Measurements from ENCODE around the gene COL4A5.

COL4A5 gene

DNA sequence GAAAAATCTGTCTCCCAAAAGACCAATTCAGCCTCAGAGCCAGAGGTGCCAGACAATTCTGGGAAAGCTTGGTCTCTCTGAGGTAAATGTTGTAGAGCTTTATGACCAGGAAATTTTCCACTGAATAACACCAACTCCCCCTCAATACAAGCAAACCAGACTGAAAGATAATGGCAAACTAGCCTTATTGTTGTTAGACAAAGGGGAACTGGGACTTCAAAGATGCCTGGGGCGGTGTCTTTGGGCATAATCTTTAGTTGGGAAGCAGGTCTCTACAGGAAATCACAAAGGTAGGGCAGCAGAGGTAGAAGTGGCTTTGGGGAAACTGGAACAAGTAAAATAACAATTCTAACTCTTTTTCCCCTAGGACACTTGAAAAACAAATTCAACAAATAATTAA is 13.4 kb upstream of the COL4A5 start:
- Histone ChIP-seq H4K20me1 (ENCODE audit: insufficient read depth, low read length) (no peaks in the 10 kb centered on the region), H3K4me1 (ENCODE audit: insufficient read depth, low read length, severe bottlenecking) (no peaks in the 10 kb centered on the region), H3K27ac (ENCODE audit: low read depth, low read length, poor library complexity, severe bottlenecking) (no peak overlapping the region), H3K9ac (ENCODE audit: low read length) (no peak overlapping the region), H3K4me3 (ENCODE audit: low read depth, low read length, poor library complexity, severe bottlenecking) (no peak overlapping the region), H3F3A (ENCODE audit: insufficient read depth, low read length) (no peaks in the 10 kb centered on the region), H2AFZ (ENCODE audit: low read length) (no peak overlapping the region), H3K79me2 (ENCODE audit: insufficient read depth, low read length) (no peaks in the 10 kb centered on the region), H3K9me3 (ENCODE audit: low read length) (no peaks in the 10 kb centered on the region), H3K27me3 (ENCODE audit: insufficient read depth, low read length) (no peaks in the 10 kb centered on the region), H3K36me3 (ENCODE audit: insufficient read depth, low read length) (no peaks in the 10 kb centered on the region), H3K9me2 (ENCODE audit: low read depth, low read length) (no peaks in the 10 kb centered on the region), H3K4me2 (ENCODE audit: low read length) (no peak overlapping the region)
- no peak for TF ChIP-seq EZH2 (IDR thresholded peaks at IDR 0.05; ENCODE audit: borderline replicate concordance, low read length)
- TF ChIP-seq, protein P1, sequence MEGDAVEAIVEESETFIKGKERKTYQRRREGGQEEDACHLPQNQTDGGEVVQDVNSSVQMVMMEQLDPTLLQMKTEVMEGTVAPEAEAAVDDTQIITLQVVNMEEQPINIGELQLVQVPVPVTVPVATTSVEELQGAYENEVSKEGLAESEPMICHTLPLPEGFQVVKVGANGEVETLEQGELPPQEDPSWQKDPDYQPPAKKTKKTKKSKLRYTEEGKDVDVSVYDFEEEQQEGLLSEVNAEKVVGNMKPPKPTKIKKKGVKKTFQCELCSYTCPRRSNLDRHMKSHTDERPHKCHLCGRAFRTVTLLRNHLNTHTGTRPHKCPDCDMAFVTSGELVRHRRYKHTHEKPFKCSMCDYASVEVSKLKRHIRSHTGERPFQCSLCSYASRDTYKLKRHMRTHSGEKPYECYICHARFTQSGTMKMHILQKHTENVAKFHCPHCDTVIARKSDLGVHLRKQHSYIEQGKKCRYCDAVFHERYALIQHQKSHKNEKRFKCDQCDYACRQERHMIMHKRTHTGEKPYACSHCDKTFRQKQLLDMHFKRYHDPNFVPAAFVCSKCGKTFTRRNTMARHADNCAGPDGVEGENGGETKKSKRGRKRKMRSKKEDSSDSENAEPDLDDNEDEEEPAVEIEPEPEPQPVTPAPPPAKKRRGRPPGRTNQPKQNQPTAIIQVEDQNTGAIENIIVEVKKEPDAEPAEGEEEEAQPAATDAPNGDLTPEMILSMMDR (IDR thresholded peaks at IDR 0.05; ENCODE audit: low read length), result no peak

DNA sequence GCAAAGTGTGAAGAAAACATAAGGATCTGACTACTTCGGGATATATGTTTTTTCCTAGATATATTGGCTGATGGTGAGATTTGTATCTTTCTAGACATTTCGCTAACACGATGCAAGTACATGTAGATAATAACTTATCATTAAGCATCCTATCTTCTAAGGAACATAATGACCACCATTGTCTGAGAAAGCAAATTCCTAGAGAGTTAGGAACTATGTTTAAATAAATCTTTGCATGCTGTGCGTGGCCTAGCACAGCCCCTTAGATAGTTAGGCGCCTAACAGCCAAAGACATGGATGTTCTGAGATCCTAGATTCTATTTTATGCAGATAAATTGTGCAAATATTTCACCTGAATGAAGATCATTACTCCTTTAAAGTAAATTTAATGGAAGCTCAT is 4.4 kb upstream of the COL4A5 start:
- H3K9me3 ChIP-seq (ENCODE audit: low read length), result no peaks in the 10 kb centered on the region
- no peaks in the 10 kb centered on the region for H3F3A ChIP-seq (ENCODE audit: insufficient read depth, low read length)
- H3K4me3 ChIP-seq (ENCODE audit: low read depth, low read length, poor library complexity, severe bottlenecking), result no peak overlapping the region
- H4K20me1 ChIP-seq (ENCODE audit: insufficient read depth, low read length), result no peaks in the 10 kb centered on the region
- no peak overlapping the region for H3K27ac ChIP-seq (ENCODE audit: low read depth, low read length, poor library complexity, severe bottlenecking)
- no peaks in the 10 kb centered on the region for H3K27me3 ChIP-seq (ENCODE audit: insufficient read depth, low read length)
- no peaks in the 10 kb centered on the region for H3K9me2 ChIP-seq (ENCODE audit: low read depth, low read length)
- H3K36me3 ChIP-seq (ENCODE audit: insufficient read depth, low read length), result no peaks in the 10 kb centered on the region
- H2AFZ ChIP-seq (ENCODE audit: low read length), result no peak overlapping the region
- no peak overlapping the region for H3K9ac ChIP-seq (ENCODE audit: low read length)
- no peaks in the 10 kb centered on the region for H3K79me2 ChIP-seq (ENCODE audit: insufficient read depth, low read length)
- H3K4me2 ChIP-seq (ENCODE audit: low read length), result no peak overlapping the region
- no peaks in the 10 kb centered on the region for H3K4me1 ChIP-seq (ENCODE audit: insufficient read depth, low read length, severe bottlenecking)
- TF ChIP-seq, protein P1 (IDR thresholded peaks at IDR 0.05; ENCODE audit: low read length), result no peak
- no peak for TF ChIP-seq EZH2 (IDR thresholded peaks at IDR 0.05; ENCODE audit: borderline replicate concordance, low read length)

DNA sequence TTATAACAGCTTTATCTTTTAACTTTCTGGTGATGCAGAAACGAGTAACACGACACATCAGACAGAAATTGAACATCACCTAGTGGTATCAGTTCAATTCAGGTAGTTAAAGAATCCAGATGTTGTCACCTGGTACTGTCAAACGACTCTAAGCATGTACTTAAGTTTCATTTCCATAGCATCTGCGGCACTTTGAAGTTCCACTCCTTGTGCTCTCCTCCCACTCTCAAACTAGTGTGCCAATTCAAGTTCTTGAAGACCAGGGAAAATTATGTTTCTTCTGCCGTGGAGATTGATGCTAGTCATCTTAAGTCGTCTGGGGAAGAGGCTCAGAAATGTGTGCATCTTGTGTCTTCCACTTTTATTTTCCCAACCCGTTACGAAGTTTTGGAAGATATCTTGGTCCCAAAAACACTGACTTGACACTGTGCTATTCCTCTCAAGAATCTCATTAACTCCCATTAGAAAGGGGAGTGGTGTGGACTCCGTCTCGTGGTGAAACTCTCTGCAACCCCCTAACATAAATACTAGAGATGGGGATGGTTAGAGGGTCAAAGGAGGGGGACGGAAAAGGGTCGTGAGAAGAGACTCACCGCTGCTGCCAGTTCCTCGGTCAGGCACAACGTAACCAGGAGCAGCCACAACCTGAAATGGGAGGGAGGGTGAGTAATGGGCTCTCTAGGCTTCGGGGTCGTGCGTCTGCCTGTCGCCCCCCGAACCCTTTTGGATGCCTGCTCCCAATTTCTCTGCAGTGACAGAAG is 2.1 kb upstream of the COL4A5 start:
- no peaks in the 10 kb centered on the region for H3K27me3 ChIP-seq (ENCODE audit: insufficient read depth, low read length)
- H2AFZ ChIP-seq (ENCODE audit: low read length), result no peak overlapping the region
- H3K9ac ChIP-seq (ENCODE audit: low read length), result no peak overlapping the region
- H3F3A ChIP-seq (ENCODE audit: insufficient read depth, low read length), result no peaks in the 10 kb centered on the region
- H3K9me3 ChIP-seq (ENCODE audit: low read length), result no peaks in the 10 kb centered on the region
- no peak overlapping the region for H3K27ac ChIP-seq (ENCODE audit: low read depth, low read length, poor library complexity, severe bottlenecking)
- no peaks in the 10 kb centered on the region for H3K4me1 ChIP-seq (ENCODE audit: insufficient read depth, low read length, severe bottlenecking)
- no peak for TF ChIP-seq EZH2 (IDR thresholded peaks at IDR 0.05; ENCODE audit: borderline replicate concordance, low read length)
- TF ChIP-seq, protein P1 (IDR thresholded peaks at IDR 0.05; ENCODE audit: low read length), result no peak
- H3K79me2 ChIP-seq (ENCODE audit: insufficient read depth, low read length), result no peaks in the 10 kb centered on the region
- no peak overlapping the region for H3K4me3 ChIP-seq (ENCODE audit: low read depth, low read length, poor library complexity, severe bottlenecking)
- no peaks in the 10 kb centered on the region for H4K20me1 ChIP-seq (ENCODE audit: insufficient read depth, low read length)
- no peaks in the 10 kb centered on the region for H3K36me3 ChIP-seq (ENCODE audit: insufficient read depth, low read length)
- H3K9me2 ChIP-seq (ENCODE audit: low read depth, low read length), result no peaks in the 10 kb centered on the region
- no peak overlapping the region for H3K4me2 ChIP-seq (ENCODE audit: low read length)
